Stimulated activated CD4-positive, alpha-beta T cell treated with anti-CD3 and anti-CD28 coated beads, Interleukin-4, amount 100 ng/mL, for 4 hours (primary cell): ENCODE measurements around the gene RABGAP1L.
"Not testable (repeated sequence)": the region's sequence is repeated elsewhere in the genome, so short reads cannot be mapped to it uniquely, and the experiment has no call there.

Experiments used
- DNase-seq, 2 experiments: peaks; one replicate each; pipeline ENCODE4 v3.0.0-alpha.2; 2020

Gene RABGAP1L

DNA sequence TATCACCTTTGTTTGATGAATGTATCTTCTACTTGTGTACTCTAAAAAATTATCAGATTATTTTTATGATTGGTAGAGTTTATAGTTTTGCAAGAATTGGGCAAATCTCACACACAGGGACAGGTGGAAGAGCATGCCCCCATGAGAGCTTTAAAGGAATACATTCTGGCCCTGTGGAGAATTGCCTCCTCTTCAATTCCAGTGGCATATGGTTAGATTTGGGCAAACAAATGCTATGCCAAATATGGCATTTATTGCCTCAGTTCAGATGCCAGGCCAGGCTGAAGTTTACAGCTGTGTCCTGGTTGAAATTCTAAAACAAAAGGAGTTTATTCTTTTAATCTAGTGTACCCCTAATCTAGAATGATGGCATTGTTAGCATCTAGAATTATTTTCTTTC, 678.1 kb downstream of the RABGAP1L start:
- DNase-seq: no peak

DNA sequence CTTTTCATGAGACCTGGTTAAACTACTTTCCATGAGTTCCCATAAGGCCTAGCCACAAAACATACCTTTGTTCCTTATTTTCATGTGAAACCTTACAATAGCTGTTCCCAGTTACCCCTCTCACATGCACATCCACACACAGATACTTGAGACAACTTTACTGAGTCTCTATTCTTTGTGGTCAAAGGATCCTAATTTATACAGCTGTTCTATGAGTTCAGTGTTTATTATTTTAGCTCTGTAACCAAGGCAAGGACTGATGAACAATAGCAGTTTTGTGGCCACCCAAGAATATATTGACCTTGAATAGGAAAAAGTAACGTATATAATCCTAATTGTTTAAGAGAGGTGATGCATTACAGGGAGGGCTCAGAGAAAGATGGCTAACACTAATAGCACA, 679.9 kb downstream of the RABGAP1L start:
- DNase-seq: no peak

DNA sequence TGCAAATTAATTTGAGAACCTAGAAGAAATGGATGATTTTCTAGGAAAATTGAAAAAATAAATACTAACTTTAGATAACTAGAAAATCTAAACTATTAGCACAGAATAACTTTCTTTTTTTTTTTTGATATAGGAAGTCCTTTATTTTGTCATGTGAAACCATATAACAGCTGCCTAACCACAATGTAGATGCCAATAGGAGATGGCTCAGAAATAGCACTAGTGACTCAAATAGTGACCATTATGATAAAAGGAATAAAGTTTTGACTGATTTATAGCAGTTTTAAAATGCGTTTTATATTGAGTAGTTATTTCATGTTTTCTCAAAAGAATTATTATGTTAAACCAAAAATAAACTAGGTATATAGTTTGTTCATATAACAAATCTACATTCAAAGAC, 682.4 kb downstream of the RABGAP1L start:
- no peak for DNase-seq

DNA sequence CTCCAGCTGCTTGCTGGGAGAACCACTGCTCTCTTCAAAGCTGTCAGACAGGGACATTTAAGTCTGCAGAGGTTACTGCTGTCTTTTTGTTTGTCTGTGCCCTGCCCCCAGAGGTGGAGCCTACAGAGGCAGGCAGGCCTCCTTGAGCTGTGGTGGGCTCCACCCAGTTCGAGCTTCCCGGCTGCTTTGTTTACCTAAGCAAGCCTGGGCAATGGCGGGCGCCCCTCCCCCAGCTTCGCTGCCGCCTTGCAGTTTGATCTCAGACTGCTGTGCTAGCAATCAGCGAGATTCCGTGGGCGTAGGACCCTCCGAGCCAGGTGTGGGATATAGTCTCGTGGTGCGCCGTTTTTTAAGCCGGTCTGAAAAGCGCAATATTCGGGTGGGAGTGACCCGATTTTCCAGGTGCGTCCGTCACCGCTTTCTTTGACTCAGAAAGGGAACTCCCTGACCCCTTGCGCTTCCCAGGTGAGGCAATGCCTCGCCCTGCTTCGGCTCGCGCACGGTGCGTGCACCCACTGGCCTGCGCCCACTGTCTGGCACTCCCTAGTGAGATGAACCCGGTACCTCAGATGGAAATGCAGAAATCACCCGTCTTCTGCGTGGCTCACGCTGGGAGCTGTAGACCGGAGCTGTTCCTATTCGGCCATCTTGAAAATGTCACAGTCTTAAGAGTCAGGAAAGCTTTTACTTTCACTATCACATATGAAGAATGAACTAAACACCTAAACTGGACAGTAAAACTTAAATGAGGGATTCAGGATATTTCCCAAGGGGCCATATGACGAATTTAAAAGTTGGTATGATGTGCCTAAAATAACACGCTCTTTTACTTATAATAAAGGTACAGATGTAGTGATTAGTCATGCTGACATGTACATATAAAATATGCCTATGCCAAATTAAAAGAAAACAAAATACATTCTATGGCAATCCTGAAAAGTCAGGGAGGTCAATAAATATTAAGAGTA, 689.6 kb downstream of the RABGAP1L start:
- not testable (repeated sequence) for DNase-seq

DNA sequence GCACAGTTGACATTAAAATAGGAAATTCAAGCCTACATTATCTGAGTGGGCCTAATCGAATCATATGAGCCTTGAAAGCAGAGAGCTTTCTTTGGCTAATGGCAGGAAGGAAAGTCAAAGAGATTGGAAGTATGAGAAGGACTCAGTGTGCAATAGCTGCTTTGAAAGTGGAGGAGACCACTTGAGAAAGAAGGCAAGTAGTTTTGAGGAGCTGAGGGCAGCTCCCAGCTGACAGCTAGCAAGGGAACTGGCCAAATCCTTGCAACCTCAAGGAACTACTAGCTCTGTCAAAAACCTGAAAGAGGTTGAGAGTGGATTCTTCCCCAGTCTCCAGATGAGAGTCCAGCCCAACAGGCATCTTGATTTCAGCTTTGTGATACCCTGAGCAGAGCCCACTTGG, 691.4 kb downstream of the RABGAP1L start:
- no peak for DNase-seq

DNA sequence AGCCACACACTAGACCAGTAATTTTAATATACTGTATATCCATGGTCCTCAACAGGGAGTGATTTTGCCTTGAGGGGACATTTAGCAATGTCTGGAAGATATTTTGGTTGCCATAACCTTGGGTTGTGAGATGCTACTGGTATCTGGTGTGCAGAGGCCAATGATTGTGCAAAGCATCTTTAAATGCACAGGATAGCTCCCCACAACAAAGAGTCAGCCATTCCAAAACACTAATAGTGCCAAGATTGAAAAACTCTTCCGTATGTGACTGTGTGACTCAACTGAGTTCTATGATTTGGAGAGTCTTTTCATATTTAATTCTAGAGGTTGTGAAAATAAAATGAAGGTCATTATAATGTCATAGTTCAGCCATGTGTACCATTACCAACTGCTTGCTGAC, 699.0 kb downstream of the RABGAP1L start:
- no peak for DNase-seq

DNA sequence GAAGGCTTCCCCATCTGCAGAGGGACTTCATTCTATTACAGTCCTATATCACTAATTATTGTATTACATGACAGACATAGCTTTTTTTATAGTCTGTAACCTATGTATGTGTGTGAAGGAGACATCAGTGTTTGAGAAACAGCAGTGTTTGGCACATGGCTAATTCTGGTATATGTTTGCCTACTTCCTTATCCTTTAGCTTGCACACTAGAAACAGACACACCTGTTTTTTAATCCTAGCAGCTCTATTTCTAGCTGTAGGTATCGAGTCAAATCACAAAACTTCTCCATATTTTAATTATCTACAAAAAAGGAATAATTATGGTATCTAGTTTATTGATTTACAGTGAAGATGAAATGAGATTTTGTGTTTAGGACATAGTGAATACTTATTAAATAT, 711.0 kb downstream of the RABGAP1L start:
- DNase-seq: no peak

DNA sequence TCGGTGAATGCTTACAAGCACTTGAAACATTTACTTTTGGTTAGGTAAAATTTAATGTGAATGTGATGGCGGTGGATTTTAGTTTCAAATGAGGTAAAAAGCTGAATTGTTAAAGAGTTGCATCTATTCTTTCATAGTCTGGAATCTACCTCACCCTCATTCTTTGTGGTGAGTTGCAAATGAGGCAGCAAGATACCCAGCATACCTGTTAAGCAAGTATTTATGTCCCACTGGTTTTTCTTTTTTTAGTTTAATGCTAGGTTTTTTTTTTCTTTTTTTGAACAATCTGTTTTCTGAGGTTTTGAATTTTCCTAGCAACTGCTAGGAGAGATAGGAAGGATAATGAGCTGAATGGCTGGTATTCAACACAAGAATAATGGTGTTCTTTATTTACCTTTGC, 712.6 kb downstream of the RABGAP1L start:
- DNase-seq: no peak

DNA sequence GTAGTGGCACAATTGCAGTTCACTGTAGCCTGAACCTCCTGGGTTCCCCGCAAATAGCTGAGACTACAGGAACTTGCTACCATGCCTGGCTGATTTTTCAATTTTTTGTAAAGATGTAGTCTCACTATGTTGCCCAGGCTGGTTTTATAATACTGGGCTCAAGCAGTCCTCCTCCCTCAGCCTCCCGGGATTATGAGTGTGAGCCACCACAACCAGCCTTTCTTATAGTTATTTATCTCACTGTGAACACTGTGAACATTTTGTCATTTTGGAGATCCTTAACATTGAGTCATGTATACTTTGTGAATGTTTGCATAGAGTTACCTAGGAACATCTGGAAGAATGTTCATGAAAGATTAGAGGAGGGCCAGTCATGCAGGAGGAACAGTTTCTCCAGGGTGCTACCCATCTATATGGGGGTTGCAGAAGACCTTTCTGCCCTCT, 713.3 kb downstream of the RABGAP1L start:
- no peak for DNase-seq

DNA sequence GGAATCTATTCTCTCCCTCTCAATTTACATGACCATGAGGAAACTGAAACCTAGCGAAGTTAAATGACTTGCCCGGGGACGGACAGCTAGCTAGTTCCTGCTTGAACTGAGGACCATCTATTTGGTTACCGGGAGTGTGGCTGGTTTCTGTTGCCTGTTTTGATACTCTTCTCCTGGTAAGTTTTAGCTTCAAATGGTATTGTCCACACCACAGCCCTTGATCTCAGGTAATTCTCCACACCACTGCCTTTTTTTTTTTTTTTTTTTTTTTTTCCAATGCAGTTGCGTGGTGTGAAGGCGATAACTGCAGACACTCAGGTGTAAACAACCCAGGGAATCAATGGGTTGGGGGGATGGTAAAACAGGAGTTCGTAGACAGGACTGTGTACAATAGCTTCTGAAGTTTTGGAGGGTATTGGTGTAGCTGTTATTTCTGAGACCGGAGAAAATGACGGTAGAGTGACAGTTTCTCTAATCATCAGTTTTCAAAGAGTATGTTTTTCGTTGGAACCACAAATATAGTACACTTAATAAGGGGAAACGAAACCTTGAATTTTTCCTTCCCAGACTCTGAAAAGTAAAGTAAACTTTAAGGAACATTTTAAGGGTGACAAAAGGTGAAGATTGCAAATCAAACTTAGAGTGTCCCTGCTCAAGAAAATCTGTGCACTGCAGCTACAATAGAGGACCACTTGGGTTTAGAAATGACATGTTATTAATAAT, 715.2 kb downstream of the RABGAP1L start:
- no peak for DNase-seq

DNA sequence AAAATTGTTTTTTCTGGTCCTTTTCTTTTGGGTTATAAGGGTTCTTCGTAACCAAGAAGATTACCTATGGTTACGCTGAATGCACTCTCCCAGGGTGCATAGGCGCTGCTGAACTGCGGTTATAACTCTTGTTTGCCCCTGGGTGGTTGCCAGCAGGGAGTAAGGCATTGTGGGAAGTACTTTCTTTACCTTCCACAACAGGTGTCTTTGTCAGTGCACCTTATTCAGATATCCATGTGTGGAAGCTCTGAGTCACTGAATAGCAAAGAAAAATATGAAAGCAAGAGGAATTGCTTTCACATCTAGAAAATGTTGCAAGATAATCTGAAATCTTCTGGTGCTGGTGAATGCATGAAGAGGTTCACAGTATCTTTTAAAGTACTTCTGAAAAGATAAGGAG, 716.0 kb downstream of the RABGAP1L start:
- peak; percentile 1 to 11 for DNase-seq

DNA sequence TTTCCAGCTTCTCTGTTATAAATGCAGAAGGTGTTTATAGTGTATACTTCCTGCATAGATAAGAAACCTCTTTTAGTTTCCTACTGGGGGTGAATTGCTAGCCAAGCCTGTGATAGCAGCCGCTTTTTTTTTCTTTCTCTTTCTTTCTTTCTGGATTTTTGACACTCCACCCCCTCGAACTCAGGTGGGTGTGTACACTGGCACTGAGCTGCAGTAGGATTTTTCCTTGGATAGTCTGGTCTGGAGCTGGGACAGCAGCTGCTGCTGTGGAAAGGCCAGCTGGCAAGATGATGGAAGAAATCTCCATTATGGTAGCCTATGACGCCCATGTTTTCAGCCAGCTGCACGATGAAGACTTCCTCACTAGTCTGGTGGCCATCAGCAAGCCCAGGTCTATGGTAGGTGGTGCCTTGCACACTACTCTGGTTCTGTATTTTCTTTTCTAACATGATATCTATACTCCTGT, 717.9 kb downstream of the RABGAP1L start:
- DNase-seq: no peak

DNA sequence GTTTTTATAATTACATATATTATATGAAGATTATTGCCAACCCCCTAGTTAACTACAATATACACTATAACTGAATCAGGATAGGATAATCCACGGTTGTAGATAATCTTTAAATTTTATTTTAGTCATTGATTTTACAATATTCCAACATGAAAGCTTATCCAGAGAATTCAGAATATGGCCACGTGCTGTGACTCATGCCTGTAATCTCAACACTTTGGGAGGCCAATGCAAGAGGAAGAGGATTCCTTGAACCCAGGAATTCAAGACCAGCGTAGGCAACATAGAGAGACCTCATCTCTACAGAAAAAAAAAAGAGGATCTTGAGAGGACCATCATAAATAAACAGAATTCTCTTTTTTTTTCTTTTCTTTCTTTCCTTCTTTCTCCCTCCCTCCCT, 720.9 kb downstream of the RABGAP1L start:
- DNase-seq: no peak

DNA sequence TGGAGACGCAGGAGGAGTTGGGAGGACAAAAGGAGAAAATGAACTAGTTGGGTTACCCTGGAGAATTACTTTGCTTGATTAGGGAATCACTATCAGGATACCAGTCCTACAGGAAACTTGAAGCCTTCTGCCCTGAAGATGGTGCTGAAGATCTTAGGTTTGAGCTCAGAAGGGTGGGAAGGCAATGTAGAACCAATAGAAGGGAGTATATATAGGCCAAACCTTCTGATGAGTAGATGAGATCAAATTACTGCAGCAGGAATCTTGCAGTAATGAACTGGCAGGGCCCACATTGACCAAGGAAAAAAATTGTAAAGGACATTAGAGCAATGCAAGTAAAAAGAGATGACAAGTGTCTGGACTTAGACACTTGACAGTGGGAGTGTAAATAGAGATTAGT, 724.1 kb downstream of the RABGAP1L start:
- DNase-seq: no peak

DNA sequence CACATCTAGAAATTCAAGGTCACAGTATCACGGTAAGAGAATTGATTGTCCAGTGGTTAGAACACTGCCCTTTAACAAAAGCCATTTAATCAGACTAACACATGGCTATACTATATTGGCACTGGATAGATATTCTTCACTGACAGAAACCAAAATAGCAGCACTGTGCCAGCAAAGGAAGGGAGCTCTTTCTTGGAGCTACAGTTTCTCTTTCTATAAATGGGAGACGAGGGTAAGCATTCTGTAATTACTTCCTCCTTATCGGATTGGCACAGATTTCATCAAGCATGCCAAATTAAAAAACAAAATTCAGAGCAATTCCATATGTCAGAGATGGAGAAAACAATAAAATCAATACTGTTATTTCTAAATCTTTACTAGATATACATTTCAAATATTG, 724.7 kb downstream of the RABGAP1L start:
- no peak for DNase-seq

DNA sequence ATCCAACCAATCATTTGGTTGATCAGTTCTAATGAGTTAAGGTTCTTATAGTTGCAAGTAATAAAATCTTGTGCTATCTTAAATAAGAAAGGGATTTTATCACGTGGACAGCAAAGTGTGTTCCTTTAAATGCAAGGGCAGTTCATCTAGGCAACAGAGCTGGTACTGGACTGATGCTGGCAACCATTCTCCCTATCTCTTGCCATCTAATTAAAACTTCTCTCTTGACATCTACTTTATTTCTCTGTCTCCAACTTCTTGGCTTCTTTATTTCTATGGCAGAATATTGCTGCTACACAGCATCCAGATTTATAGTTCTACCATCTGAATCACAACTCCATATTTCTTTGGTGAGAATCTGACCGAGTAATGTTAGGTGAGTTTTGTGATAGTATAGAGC, 725.2 kb downstream of the RABGAP1L start:
- DNase-seq: no peak

DNA sequence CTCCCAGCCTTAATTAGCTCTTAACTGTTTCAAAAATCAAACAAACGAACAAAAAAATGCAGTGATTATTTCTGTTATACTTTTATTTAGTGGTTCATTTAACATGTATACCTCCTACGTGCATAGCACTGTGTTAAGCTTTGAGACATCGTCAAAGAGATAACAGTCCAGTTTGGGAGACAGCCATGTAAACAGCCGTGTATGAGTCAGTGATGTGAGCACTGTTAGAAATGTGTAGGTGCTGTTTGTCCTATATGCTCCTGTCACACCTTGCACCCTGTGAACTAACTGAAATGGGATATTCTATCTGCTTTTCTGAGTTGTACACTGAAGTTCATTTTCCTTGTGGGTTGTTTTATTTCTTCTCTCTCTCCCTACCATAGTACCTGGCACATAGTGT, 730.7 kb downstream of the RABGAP1L start:
- DNase-seq: no peak

DNA sequence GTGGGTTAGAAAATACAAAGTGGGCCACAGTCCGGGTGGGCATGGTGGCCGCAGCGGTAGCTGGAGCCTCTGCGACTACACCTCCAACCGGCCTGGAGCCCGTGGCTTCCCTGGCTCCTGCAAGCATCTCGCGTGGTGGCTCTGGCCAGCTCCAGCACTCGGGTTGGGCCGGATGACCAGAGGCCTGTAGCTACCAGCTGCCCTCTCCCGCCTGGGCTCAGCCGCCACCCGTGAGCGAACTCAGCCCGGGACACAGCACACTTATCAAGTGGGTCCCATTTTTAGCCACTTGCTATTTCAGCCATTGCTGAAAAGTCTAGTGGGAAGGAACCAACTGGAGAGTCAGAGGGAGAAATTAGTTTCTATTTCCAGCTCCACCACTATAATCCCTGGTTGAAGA, 732.7 kb downstream of the RABGAP1L start:
- DNase-seq: no peak

DNA sequence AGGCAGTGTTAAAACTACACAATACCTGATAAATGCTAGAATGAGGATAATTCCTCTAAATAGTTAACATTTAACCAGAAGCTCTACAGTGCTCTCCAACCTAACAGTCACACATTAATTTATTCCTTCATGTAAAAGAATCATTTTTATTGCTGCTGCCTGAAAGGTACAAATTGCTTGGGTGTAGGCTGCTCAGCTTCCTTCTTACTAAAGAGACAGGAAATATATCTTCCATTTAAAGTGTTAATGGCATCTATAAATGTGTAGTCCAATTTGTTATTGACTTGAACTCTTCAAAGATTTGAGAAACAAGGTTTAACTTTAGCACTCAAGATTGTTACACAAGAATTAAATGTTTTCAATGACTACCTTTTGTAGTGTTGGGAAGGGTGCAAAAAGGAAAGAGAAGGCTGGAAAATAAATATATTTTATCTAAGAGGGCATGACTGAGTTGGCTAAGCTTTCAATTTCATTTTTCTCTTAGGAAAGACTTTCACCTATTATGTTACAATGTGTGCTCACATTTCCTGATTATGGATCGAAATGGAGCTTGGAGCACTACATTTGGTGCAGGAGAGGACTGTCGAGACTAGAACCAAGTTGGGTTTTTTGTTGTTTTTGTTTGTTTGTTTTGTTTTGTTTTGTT, 734.9 kb downstream of the RABGAP1L start:
- no peak for DNase-seq

DNA sequence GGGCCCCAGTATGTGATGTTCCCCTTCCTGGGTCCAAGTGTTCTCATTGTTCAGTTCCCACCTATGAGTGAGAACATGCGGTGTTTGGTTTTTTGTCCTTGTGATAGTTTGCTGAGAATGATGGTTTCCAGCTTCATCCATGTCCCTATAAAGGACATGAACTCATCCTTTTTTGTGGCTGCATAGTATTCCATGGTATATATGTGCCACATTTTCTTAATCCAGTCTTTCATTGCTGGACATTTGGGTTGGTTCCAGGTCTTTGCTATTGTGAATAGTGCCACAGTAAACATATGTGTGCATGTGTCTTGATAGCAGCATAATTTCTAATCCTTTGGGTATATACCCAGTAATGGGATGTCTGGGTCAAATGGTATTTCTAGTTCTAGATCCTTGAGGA, 736.3 kb downstream of the RABGAP1L start:
- DNase-seq: not testable (repeated sequence)

DNA sequence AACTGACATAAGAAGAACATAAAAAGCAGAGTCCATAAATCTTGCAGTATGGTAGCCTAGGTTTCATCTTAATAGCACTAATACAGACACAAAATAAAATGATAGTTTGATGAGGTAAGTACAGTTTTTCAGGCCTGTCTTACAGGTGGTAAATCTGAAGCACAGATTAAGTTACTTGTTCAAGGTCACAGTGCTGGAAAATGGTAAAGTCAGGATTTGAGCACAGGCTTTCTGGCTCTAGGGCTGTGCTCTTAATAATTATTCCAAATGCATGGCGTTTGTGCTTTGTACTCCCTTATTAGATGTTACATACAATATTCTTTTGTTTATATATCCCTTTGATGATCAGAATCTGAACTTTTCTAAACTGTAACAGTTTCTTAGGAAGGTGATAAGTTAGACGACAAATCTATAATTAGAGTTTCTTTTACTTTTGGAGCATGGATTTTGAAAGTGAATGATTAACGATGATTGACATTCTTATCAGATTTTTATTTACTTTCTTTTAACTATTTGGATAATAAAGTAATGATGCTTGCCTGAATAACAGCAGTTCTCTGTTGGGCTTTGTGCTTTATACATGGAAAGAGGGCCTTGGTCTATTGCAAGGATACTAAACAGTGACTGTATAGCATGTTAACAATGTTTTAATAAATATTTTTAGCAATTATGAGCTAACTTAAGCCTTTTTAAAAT, 738.9 kb downstream of the RABGAP1L start:
- DNase-seq: no peak

DNA sequence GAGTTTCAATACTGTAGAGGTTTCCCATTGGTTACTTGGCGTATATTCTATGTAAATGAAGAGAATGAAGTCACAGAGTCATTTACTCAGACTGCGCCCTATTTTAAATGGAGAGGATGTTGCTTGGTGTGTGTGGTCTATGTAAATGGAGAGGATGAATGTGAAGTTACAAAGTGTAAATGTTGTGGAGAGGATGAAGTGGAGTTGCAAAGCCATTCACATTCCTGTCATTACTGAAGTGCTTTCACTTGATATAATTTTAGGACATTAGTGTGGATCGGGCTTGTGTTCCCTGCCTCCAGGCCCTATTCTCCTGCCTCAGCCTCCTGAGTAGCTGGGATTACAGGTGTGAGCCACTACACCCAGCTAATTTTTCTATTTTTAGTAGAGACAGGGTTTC, 741.0 kb downstream of the RABGAP1L start:
- DNase-seq: no peak
